Inflammatory macrophage treated with lipopolysaccharide for 4 hours (primary cell): ENCODE data around the gene RPEL1.
A peak's percentile ranks its signal among the peaks of the same experiment; 100 is the strongest.

Experiments
- DNase-seq: peaks from one replicate; pipeline ENCODE4 v3.0.0-alpha.2; 2020

Gene RPEL1

GRCh38 chr10:103282961-103283360 is 37.3 kb downstream of the RPEL1 start:
- no peak for DNase-seq

- DNase-seq = peak; percentile 79
These were observed 38.5 kb downstream of the RPEL1 start for GRCh38 chr10:103284170-103284569.

DNA sequence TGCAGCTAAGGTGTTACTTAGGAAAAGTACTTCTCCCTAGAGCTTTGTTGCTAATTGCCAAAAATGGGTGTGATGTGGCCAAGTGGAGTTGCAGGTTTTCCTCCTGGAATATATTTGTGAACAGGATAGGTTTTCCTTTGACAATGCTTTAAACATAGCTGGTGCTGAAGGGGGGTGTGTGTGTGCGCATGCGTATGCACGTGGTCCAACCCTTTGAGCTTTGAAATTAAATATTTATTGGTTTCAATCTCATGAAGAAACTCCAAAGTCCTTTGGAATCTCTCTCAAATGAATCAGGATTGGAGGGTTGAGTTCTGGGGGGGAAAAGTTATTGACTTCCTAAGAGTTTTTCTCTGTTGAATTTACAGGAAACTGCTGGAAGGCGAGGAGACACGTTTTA is 42.3 kb downstream of the RPEL1 start:
- DNase-seq = no peak

DNA sequence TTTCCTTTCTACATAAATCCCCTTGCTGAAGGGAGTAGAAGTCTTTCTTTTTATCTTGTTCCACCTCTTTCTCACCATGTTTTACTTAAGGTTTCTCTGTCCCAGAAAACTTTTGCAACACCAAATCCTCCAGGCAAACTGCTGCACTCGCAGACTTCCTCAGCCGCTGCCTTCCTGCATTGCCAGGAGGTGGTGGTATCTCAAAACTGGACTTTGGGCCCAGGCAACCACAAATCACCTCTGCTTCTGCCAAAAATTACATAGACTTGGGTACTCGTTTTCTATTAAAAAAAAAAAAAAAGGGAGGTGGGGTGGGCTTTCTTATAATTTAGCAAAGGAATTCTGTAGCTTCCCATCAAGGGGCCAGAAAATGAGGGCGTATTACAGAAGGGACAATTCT is 45.9 kb downstream of the RPEL1 start:
- no peak for DNase-seq

DNA sequence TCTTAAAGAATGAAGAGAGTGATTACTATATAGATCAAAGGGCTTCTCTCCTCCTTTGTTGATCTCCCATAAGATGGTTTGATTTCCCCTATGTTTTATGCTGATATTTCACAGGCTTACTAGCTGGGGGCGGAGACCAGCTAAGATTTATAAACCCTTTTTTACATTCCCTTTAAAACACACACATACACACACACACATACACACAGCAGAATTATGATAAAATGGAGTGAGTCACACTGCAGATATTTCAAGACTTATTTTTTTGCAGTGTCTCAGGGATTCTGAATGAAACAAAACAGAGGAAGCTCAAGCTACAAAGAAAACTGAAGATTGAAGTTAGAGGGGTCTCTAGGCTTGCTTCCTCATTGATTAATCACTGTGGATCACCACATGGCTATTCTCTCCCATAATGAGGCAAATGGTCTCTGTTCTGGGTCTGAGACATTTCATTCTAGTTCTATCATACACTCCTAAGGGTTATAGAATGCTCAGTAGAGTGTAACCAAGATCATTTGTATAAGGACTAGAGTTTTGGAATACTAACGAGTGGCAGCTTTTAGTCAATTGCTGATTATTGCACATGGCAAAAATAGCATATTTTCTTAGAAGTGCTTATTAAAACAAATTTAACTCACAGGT is 49.8 kb downstream of the RPEL1 start:
- no peak for DNase-seq
